GM10266 (cell line): ENCODE data around the gene KIRREL3.
A peak's percentile ranks its signal among the peaks of the same experiment; 100 is the strongest.

Experiments used
- DNase-seq: peaks from one replicate; pipeline ENCODE4 v3.0.0; 2012; ENCODE audit errors: extremely low spot score
- TF ChIP-seq, protein P1 (sequence below): IDR thresholded peaks from 2 replicates; pipeline ENCODE4 v1.5.1; 2012; ENCODE audit warnings: mild to moderate bottlenecking, low read depth; ENCODE audit not compliant: control insufficient read depth, insufficient read depth; ENCODE audit errors: missing control alignments

KIRREL3 gene

DNA sequence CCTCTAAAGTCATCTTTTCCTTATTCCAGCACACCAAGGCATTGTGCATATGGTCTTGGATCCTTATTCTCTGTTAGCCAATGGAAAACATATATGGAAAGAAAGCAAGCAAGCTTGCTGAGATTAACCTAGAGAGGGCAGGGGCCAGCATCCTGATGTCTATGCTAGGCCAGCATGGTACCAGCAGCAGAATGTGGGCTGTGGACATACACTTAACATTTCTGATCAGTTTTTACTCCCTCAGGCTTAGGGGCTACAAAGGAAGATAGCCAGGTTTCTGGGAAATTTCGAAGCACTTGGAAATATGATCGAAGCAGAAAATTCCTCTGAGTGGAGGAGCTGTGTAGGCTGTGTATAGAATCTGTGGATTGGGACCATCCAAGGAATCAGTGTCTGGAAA lies 578.1 kb downstream of the KIRREL3 start:
- TF ChIP-seq, protein P1, sequence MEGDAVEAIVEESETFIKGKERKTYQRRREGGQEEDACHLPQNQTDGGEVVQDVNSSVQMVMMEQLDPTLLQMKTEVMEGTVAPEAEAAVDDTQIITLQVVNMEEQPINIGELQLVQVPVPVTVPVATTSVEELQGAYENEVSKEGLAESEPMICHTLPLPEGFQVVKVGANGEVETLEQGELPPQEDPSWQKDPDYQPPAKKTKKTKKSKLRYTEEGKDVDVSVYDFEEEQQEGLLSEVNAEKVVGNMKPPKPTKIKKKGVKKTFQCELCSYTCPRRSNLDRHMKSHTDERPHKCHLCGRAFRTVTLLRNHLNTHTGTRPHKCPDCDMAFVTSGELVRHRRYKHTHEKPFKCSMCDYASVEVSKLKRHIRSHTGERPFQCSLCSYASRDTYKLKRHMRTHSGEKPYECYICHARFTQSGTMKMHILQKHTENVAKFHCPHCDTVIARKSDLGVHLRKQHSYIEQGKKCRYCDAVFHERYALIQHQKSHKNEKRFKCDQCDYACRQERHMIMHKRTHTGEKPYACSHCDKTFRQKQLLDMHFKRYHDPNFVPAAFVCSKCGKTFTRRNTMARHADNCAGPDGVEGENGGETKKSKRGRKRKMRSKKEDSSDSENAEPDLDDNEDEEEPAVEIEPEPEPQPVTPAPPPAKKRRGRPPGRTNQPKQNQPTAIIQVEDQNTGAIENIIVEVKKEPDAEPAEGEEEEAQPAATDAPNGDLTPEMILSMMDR, result no peak
- no peak for DNase-seq

DNA sequence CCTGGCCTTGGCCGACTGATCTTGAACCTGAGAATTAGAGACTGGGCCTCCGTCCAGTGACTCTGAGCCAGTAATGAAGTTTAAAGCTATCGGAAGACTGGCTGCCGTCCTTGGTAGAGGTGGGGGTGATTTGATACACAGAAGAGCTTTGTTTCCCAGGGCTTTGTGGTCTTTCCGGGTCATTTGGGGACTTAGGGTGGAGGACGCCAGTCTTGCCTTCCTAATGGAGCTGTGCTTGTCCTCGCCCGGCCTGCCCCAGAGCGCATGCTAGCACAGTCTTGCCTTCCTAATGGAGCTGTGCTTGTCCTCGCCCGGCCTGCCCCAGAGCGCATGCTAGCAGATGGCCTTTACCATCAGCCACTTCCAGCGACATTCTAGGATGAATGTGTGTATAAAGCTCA lies 579.3 kb downstream of the KIRREL3 start:
- DNase-seq, result no peak
- TF ChIP-seq, protein P1, result no peak

- TF ChIP-seq, protein P1, result no peak
- DNase-seq, result no peak
Observed at GRCh38 chr11:126420698-126421256, 579.8 kb downstream of the KIRREL3 start.

DNA sequence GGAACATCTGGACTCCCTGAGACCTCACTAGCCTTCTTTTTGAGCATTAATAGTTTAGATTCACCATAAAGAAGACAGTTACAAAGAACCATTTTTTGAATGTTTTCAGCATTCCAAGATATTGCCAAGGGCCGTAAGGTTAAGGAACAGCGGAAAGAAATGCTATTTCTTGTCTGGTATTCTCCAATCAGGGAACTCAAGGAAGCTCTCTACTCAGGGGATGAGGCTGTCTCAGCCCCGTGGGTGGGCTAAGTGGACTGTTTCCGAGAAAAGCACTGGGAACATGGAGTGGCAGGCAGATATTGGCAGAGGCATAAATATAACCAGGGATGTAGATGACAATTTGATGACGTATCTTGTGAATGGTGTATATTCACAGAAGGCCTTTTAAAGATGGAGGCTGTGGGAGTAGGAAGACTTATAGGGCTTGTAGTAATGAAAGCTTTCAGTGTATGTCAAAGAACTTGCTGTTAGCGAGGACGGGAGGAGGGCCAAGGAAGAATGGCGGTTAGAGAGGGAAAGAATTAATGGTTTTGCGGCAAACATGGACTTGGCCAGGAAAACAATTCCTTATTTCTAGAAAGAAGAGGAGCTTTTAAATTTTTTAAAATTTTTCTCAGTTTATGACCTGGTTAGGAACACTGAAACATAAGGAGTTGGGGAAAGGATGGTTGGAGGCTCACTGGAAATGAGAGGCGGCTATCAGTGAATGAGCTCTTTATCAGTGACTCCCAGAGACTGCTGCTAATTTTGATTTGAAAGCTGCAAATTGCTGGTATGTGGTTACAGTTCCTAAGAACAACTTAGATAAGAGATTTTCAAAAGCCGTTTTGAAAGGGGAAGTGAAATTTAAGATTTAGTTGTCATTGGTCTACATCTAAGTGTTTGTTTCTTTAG lies 580.5 kb downstream of the KIRREL3 start:
- DNase-seq, result peak; percentile 75

GRCh38 chr11:126418887-126419286 lies 581.7 kb downstream of the KIRREL3 start:
- no peak for DNase-seq
- TF ChIP-seq, protein P1, result no peak

More for the DNA sequence above, 580.5 kb downstream of the KIRREL3 start:
- TF ChIP-seq, protein P1, result no peak

DNA sequence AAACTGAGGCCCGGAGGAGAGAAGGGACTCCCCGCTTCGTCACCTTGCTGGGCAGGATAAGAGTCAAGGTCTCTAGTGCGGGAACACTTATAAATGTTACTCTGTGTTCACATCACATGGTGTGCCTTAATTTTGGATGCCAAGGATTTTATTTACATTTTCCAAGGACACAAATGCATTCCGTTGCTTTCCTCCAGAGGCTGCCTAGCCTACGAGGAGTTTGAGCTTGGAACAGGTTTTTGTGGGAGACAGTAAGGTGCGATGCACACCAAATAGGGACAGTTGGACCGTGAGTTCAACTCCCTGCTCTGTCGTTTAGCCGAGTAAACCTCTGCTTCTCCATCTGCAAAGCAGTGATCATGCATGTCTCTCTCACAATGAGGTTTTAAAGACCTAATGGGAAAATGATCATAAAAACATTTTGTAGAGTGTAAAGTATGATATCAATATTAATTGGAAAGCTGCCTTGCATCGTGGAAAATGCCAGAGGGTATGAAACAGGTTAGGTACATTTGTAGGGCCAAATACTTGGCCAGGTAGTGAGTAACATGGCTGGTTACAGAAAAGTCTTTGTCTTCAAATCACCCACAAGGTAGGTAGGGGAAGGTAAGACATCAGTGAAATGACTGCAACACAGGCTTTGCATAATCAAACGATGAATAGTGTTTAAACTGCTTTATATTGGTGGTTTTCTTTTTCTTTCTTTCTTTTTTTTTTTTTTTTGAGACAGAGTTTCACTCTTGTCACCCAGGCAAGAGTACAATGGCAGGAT lies 583.3 kb downstream of the KIRREL3 start:
- TF ChIP-seq, protein P1, result no peak
- DNase-seq, result no peak
